ENCODE data around the gene KLHL29.

Gene KLHL29

DNA sequence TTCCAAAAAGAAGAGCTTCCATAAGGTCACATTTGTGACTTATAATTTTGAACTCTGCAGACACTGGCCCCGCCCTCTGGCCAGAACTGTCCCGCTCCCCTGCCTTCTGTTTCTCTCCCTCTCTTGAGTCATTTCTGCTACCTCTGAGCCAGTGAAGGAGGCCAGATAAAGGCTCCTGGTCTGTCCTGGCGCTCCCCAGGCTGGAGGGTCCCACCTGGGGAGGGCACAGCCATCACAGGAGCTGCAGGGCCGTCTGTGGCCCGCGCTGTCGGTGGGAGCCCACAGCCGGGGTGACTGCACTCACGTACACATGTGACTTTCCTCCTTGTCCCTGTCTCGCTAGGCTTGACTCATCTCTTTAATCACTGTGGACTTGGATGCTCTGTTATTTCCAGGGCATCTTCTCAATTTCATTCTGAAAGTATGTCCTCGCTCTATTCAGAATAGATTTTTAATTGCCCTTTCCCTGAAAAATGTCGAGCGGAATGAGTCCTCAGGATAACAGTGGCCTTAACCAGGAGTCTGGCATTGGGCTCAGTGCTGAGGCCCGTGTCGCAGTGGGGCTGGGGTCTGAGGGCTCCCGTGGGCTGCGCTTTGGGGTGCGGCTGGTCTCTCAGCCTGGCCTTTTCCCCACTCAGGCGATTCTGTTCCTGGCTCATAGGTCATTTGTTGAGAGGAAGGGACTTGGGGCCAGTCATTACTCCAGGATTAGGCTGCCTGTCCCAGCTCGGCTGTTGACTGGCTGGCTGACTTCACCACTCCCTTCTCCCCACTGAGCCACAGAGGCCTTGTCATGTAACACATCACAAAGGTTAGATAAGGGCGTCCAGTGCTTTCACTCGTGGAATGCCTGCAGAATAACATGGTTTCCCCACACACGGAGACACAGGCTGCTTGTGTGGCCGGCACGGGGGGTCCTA is 34.5 kb downstream of the KLHL29 start:
- DNase-seq (ENCODE audit: low read depth) = no peak
- TF ChIP-seq, protein P1, sequence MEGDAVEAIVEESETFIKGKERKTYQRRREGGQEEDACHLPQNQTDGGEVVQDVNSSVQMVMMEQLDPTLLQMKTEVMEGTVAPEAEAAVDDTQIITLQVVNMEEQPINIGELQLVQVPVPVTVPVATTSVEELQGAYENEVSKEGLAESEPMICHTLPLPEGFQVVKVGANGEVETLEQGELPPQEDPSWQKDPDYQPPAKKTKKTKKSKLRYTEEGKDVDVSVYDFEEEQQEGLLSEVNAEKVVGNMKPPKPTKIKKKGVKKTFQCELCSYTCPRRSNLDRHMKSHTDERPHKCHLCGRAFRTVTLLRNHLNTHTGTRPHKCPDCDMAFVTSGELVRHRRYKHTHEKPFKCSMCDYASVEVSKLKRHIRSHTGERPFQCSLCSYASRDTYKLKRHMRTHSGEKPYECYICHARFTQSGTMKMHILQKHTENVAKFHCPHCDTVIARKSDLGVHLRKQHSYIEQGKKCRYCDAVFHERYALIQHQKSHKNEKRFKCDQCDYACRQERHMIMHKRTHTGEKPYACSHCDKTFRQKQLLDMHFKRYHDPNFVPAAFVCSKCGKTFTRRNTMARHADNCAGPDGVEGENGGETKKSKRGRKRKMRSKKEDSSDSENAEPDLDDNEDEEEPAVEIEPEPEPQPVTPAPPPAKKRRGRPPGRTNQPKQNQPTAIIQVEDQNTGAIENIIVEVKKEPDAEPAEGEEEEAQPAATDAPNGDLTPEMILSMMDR (IDR thresholded peaks at IDR 0.05; ENCODE audit: low read length, missing control alignments) = no peak
- H3K4me3 ChIP-seq (replicated peaks; ENCODE audit: low read depth, low read length) = no peak overlapping the region

DNA sequence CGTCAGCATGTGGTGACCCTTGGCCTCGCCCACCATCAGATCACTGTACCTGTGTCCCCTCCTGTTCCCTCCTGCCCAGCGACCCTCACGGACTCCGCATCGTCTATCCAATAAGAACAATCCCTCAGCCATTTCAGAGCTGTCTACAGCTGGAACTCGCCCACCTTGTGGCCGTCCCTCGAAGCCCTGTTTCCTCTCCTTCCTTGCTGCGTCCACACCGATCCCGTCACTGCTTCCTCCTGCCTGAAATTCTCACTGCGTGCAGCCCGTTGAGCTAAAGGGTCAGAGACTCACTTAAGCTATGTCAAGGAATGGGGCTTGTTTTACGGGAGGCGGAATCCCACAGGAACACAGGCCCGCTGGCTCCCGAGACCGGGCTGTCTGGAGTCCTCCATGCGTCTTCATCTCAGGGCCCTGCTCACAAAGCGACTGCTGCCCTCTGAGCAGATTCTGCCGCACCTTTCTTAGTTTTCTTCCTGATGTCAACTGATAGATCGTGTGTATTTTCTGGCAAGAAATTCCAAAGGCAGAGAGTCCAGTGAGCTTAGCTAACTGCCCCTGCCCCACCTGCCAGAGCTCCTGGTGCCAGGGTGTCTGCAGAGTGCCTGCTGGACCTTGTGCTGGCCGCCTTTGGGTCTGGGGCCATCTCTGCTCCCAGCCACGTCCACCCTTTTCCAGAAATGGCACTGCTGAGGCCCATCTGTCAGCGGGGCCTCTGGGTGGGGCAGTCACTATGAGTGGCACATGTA is 35.3 kb downstream of the KLHL29 start:
- H3K4me3 ChIP-seq (replicated peaks; ENCODE audit: low read depth, low read length) = no peak overlapping the region
- TF ChIP-seq, protein P1 (IDR thresholded peaks at IDR 0.05; ENCODE audit: low read length, missing control alignments) = no peak
- DNase-seq (ENCODE audit: low read depth) = no peak

- TF ChIP-seq, protein P1 (IDR thresholded peaks at IDR 0.05; ENCODE audit: low read length, missing control alignments) = no peak
- H3K4me3 ChIP-seq (replicated peaks; ENCODE audit: low read depth, low read length) = no peak overlapping the region
- no peak for DNase-seq (ENCODE audit: low read depth)
Observed at GRCh38 chr2:23420840-23421476, 36.0 kb downstream of the KLHL29 start.

DNA sequence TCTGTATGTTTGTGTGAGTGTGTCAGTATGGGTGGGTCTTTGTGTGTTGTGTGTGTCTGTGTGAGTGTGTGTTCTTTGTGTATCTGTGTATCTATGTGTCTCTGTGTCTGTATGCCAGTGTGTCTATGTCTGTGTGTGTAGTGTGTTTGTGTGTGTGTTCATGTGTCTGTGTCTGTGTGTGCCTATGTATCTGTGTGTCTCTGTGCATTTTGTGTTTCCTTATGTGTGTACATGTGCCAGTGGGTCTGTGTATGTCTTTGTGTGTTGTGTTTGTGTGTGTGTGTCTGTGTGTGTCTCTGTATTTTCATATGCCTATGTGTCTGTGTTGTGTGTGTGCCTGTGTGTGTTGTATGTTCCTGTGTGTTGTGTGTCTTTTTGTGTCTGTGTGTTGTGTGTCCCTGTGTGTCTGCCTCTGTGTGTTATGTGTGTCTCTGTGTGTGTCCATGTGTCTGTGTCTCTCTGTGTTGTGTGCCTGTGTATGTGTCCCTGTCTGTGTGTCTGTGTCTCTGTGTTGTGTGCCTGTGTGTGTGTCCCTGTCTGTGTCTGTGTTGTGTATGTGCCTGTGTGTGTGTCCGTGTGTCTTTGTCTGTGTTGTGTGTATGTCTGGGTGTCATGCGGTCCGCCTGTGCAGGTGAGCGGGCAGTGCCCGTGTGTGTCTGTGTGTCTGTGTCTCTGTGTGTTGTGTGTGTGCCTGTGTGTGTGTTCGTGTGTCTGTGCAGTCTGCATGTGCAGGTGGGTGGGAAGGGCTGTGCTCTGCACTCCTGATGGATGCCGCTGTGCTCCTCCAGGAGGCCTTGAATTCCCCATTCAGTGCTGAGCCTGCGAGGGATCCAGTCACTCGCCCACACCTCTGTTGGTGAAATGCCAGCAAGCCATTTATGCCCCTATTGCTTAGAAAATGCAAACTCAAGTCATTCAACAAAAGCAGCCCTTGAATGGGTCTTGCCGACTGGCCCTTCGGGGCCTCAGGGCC is 37.4 kb downstream of the KLHL29 start:
- no peak for DNase-seq (ENCODE audit: low read depth)
- H3K4me3 ChIP-seq (replicated peaks; ENCODE audit: low read depth, low read length) = no peak overlapping the region
- TF ChIP-seq, protein P1 (IDR thresholded peaks at IDR 0.05; ENCODE audit: low read length, missing control alignments) = no peak

GRCh38 chr2:23423062-23423872 is 38.3 kb downstream of the KLHL29 start:
- DNase-seq (ENCODE audit: low read depth) = no peak
- TF ChIP-seq, protein P1 (IDR thresholded peaks at IDR 0.05; ENCODE audit: low read length, missing control alignments) = no peak
- no peak overlapping the region for H3K4me3 ChIP-seq (replicated peaks; ENCODE audit: low read depth, low read length)

All from fibroblast of pulmonary artery (primary cell).